Activated naive CD4-positive, alpha-beta T cell treated with Interleukin-2 at 50 U/mL for 16 hours (primary cell): ENCODE measurements around the gene ALDH5A1.

Source experiments
- DNase-seq: peaks from one replicate; pipeline ENCODE4 v3.0.0-alpha.2; 2020

The ALDH5A1 gene

DNA sequence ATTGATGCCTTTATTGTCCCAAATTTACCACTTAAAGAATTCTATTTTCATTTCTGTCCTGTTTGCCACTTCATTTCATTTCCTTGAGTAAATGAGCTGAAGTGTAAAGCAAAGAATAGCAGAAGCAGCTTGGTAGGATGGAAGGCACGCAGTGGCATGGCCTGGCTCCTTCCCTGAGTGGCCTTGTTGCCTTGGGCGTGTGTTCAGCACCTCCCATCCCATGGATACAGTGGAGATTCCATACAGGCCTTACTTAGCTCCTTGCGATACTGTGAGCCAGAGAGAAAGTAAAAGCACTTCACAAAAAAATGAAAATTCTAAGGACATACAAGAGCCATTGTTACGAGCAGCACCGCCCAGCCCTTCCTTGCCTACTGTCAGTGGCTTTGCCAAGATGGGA is 39.6 kb downstream of the ALDH5A1 start:
- DNase-seq: no peak

DNA sequence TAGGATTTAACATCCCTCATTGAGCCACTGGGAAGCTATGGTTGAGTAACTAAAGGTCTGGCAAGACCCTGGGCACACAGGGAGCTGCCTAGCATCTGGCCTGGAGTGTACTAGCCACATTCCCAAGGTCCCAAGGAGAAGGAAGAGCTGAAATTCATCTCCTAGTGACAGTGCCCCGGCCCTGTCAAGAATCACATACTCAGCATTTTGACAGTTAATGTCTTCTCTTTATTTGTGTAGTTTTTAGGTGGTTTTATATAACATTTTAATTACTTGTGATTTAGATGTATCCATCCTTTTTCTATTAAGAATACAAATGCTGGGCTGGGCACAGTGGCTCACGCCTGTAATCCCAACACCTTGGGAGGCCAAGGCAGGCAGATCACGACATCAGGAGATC is 40.4 kb downstream of the ALDH5A1 start:
- DNase-seq: no peak

DNA sequence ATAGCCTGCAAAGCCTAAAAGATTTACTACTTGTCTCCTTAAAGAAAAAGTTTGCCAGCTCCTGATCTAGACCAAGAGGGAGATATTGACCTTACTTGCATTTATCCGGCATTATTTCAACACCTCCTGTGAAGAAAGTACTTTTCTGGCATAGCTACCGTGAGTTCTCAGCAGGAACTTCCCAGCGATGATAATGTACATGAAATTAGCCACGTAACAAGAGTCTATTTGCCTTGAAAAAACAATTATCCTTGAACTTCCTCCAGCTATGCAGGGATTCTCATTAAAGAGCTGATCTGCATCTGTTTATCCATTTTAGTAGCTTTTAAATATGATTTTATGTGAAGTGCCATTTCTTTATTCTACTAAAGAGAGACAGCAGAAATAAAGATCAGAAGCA is 41.7 kb downstream of the ALDH5A1 start:
- DNase-seq: no peak

DNA sequence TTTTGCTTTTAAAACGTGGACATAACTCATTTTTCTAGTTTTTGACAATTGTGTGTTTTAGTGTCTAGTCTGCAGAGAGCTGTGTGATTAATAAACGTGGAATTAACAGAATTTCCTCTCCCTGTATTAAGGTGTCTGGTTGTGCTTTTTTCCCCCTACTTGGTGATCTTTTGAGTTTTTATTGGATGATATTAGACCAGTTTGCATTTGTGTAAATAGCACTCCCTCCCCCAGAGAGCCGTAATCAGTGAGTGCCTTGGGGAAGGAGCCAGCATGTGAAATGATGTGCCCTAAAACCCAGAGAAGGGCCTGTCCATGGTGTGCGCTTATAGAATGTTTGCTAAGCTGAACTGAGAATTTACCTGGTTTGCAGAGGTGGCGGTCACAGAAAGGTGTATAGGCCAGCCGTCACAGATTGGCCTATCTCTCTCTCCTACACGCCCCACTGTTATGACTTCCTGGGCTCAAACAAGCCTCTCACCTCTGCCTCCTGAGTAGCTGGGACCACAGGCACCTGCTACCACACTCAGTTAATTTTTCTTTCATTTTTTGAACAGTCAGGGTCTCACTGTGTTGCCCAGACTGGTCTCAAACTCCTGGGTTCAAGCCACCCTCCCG is 42.4 kb downstream of the ALDH5A1 start:
- DNase-seq: no peak

DNA sequence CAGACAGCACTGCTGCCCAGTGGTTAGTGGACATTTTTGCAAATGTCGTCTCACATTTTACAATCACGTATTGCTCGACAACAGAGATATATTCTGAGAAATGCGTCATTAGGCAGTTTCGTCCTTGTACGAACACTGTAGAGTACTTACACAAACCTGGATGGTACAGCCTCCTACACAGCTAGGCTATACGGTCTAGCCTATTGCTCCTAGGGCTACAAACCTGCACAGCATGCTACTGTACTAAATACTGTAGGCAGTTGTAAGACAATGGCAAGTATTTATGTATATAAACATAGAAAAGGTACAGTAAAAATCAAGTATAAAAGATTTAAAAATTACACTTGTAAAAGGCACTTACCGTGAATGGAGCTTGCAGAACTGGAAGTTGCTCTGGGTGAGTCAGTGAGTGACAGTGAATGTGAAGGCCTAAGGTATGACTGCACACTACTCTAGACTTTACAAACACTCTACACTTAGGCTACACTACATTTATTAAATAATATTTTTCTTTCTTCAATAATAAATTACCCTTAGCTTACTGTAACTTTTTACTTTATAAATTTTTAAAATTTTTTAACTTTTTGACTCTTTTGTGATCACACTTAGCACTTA is 43.1 kb downstream of the ALDH5A1 start:
- no peak for DNase-seq

DNA sequence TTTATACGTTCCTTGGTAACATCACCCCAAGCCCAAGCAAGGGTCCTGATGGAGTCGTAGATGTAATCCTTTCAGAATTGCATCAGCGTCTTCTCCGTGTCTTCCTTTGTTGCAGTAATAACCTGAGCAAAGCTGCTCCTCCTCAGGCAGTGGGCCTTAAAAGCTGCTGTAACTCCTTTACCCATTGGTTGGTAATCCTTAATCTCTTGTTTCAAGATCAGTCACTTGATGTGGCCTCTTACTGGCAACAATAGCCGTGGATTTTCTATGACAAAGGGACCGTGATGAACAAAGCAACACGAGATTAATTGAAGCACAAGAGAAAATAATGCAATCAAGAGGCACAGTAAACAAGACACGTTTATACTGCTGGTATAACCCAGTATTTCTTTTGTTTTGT is 44.6 kb downstream of the ALDH5A1 start:
- DNase-seq: no peak

DNA sequence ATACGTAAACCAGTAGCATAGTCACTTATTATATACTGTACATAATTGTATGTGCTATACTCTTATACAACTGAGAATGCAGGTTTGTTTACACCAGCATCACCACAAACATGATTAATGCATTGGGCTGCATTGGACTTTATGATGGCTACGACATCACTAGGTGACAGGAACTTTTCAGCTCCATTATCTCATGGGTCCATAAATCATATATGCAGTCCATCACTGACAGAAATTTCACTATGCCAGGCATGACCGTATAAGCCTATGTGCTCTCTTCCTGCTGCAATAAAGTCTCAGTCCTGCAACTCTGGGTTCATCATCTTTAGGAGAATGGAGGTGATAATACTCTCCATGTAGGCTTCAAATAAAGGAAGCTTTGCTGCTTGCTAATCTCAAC is 45.4 kb downstream of the ALDH5A1 start:
- no peak for DNase-seq

DNA sequence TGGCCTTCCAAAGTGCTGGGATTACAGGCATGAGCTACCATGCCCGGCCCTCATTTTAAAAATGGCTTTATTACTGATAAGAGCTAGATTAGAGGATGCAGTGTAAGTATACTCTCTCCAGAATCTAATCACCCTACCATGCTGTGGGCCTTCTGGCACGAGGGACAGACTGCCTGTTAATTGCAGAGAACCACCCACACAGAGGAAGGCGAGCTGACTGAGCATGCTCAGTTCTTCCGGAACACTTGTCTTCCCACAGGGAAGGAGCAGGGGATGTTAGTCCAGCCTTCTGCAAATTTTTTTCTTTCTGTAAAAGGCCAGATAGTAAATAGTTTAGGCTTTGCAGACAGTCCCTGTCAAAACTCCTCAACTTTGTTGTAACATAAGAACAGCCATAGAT is 48.9 kb downstream of the ALDH5A1 start:
- no peak for DNase-seq

DNA sequence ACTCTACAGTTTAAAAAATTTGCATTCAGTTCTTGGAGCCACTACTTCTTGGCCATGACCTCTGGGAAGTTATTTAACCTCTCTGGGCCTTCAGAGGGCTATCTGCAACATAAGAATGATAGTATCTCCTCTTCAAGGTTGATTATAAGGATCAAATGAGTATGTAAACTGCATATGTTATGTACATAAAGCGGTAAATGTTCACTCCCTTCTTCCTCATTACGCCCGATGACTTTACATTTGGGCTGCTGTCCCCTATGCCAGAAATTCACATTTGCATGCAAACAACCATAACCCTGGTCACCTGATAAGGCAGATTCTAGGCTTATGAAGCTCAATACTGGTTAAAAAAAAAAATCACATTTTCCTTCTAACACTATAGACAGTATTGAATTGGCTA is 50.4 kb downstream of the ALDH5A1 start:
- DNase-seq: no peak

DNA sequence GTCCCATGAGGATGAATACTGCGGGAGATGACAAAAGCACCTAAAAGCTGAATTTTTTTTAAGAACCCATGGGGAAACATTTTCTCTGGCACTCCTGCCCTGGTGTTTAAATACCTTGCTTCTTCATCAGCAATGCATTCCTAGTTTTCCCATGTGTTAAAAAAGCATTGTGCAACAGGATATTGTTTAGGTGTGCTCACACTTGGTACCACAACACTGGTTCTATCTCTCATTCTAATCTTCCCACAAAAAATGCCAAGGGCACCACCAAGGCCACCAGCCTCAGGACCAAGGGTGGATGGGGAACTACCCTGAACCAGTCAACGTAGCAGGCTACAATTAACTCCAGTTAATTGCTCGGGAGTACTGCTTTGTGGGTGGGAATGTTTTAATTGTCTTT is 50.9 kb downstream of the ALDH5A1 start:
- DNase-seq: no peak

DNA sequence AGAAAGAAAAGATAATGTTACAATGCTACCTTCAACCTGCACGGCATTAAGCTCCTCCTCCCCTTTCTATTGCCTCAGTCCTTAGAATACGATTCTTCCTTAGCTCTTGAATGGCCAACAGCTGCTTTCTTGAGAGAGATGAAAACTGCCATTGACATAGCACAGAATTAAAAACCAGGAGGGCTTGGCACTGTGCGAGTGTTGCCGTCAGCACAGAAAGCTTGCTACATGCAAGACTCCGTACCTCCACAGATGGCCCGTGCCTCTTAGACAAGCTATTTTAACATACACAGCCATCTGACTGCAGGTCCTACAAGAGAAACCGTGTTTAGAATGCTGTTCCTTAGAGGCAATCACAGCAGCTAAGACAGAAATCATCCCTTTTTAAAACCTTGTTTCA is 51.7 kb downstream of the ALDH5A1 start:
- DNase-seq: no peak

DNA sequence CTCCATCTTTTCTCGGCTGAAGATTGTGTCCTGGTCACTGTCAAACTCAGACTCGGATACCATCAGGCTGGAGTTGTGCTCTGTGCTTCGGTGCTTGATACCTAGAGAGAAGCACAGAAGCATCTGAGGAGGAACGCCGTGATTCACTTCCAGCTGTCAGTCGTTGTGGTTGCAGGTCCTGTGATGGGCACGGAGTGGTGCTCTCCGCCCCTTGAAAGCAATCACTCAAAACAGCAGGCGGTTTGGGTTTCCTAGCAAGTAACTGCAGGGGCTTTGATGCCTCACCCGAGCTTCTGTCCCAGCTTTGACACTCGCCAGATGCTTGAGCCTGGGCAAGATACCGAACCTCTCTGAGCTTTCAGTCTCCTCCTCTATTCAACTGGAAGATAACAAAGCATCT is 52.5 kb downstream of the ALDH5A1 start:
- peak; percentile 35 for DNase-seq

DNA sequence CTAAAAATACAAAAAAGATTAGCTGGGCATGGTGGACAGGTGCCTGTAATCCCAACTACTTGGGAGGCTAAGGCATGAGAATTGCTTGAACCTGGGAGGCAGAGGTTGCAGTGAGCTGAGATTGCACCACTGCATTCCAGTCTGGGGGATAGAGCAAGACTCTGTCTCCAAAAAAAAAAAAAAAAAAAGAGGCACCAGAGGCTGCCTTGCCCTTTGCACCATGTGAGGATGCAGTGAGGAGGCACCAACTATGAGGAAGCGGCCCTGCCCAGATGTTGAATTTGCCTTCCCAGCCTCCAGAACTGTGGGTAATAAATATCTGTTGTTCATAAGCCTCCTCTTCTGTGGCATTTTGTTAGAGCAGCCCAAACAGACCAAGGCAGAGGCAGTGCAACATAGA is 54.4 kb downstream of the ALDH5A1 start:
- no peak for DNase-seq

DNA sequence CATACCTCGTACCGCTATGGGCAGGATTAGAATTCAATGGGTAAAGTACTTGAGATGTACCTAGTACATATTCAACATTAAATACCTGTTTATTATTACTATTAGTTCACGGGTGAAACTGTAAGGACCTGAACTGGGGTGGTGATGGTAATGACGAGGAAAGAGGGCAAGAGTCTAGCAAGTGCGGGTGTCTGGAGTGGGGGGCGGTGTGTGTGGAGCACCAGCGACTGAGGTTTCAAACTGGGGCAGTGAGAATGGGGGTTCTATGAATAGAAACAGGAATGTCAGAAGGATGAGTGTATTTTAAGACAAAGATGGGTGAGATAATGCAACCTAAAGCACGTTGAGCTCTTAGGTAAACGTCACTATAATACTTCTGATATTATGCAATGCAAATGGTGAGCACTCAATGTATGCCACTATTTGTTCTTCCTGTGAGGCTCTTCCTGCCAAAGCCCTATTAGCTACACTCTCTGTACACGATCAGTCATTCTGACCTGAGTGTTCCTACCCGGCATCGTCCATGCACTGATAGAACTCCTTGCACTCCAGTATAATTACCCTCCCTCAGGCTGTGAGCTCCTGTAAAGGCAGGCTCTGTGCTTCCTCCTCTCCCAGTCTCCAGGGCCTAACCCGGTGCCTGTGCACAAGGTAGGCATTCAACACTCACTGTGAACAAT is 55.0 kb downstream of the ALDH5A1 start:
- no peak for DNase-seq

DNA sequence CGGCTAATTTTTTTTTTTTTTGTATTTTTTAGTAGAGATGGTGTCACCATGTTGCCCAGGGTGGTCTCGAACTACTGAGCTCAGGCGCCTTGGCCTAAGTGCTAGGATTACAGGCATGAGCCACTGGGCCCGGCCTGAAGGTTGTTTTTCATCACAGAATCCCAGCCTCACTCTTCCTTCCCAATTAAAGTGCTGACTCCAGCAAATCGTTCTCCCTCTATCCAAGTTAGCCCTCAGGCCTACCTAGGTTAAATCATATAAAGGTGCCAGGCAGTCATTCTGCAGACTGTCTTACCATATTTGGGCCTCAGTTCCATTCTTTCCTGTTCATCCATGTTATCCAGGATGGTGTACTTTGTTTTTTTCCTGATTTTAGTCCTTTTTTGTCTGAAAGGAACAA is 56.4 kb downstream of the ALDH5A1 start:
- no peak for DNase-seq

DNA sequence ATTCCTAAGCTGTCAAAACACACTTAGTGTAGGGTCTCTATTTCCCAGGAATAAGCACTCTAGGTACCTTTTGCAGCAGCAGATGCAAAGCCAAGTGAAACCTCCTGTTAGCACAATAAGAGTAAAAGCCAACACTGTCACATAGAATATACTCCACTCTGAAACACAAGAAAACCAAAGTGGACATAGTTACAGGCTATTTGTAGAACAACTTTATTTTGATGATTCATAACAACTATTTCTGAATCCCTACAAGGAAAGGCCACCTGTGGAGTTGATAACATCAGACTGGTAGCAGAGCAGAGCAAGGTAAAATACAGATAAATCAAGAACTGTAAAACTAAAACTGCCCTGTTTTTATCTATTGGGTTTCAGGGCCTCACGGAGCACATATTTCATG is 59.7 kb downstream of the ALDH5A1 start:
- DNase-seq: no peak

DNA sequence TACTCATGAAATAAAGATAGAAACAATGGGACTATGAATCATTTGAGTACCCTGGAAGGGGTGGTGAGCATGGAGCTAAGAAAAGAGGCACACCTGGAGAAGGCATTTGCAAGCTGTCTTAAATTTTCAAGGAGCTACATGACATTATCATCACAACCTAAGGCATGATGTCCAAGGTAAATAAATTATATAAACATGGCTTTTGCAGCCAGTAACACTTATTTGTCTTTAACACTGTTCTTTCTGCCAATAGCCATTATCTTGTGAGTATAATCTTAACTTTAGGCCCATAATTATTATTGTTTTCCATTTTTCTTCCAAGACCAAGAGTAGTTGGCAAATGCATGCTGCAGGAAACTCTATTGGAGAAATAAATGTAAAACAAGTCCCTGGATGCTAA is 63.7 kb downstream of the ALDH5A1 start:
- no peak for DNase-seq

DNA sequence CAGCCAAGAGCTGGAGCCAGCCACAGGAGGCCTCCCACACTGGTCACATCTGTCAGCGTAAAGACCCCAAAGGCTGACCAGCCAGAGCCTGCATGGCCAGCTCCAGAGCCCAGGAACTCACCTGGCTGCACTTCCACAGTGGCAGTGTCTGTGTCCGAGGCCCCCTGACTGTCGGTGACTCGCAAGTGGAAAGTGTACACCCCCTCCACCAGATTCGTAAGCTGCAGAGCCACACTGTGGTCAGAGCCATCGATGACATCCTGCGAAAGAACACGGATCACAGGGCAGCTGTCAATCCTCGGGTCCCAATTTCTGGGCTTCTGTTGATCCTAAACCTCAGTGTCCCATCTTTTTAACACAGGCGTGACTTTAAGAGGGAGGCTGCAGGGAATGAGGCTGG is 69.3 kb downstream of the ALDH5A1 start:
- DNase-seq: no peak

DNA sequence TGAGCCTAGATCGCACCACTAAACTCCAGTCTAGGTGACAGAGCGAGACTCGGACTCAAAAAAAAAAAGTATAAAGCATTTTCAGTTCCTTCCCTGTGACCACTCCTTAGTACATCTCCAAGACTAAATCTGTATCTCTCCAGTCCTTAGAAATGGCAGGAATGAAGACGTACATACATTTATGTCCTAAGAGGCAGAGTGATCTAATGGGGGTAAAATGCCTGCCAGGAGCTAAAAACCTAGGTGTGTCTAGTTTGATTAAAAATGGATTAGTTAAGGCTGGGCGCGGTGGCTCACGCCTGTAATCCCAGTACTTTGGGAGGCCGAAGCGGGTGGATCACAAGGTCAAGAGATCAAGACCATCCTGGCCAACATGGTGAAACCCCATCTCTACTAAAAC is 70.4 kb downstream of the ALDH5A1 start:
- DNase-seq: no peak

DNA sequence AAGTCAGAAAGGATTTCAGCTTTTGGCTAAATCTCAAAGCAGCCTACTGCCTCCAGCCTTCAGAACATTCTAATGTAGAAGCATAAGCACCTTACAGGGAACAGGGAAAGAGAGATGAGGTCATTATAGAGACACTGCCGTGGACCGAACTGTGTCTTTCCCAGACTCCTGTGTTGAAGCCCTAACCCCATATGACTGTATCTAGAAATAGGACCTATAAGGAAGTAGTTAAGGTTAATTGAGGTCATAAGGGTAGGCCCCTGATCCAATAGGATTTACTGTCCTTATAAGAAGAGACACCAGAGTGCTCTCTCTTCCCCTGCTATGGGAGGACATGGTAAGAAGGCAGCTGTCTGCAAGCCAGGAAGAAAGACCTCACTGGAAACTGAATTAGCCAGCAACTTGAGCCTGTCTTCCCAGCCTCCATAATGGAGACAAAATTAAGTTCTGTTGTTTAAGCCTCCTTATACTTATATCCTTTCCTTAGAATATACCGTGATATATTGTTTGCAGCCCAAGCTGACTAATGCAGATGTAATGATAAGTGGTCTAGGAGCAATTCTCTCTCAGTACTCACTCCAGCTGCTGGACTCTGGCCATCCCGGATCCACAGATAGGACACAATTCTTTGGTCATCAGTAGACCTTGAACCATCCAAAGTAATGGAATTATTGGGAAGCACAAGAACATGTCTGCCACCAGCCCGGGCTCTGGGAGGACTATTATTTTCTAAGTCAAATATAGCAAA is 71.4 kb downstream of the ALDH5A1 start:
- no peak for DNase-seq

DNA sequence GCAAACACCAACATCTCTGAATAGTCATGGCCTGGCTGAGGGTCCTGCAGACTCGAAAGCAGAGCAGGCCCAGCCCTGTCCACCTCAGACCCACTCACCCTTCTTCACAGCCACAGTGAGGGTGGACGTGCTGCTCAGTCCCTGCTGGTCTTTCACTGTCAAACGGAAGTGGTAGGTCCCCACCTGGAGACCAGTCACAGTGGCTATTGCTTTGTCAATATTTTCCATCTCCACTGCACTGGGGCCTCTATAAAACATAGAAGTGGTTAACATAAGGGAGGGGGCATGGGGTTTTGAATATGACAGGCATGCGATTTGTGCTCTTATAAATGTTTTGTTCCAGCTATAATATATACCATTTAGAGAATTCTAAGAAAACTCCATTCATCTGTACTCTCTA is 73.9 kb downstream of the ALDH5A1 start:
- DNase-seq: no peak

DNA sequence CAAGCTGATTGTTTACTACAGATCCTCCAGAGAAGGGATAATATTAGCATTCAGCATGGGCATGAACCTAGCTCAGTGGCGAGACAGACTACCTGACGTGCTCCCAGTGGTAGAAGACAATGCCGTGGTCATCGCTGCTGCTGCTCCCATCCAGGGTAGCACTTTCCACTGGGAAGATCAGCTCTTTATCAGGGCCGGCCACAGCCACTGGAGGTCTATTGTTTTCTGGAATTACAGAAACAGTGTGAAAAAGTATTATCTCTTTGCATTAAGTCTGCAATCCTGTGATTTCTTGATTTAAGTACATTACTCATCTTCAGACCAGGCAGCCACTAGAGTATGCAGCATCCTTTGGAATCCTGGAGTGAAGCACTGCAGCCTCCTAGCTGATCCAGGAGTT is 75.0 kb downstream of the ALDH5A1 start:
- DNase-seq: no peak

DNA sequence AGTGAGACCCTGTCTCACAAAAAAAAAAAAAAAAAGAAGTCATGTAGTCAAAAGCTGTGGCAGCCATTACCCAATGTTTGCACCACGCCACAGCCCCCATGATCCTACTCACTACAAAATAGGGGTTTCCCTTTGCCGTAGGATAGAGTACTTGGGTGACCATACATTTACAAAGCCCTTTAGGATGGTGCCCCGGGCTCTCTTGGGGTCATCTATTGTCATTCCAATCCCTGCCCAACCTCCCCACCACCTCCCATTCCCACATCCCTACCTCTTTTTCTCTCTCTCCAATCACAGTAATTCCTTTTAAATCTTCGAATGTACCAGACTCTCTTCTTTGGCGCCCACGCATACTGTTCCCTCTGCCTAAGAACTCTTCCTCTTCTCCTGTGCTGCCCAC is 76.6 kb downstream of the ALDH5A1 start:
- DNase-seq: no peak

DNA sequence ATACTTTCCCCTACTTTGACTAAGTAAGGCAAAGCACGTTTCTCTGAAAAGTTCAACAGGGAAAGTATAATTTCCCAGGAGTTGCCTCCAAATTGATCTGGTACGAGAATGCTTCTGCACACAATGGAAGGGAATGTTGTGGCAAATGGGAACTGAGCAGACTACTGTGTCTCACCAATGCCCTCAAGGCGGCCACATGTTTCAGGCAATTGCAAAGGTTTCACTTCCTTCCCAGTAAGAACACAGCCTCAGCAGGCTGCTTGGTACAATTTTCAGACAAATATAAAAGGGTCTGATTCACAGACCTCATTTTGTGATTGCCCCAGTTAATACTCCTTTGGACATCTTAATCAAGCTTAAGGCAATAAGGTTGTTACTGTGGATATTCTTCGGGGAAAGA is 80.0 kb downstream of the ALDH5A1 start:
- no peak for DNase-seq
